Measurements from ENCODE around the gene PRSS53.

PRSS53 gene

GRCh38 chr16:31081428-31082351 is 7.1 kb downstream of the PRSS53 start:
- TF ChIP-seq POLR2A (IDR thresholded peaks at IDR 0.05; ENCODE audit: low read depth, low read length): no peak
- DNase-seq (ENCODE audit: insufficient read length, low spot score) (no peak), FAIRE-seq (no peak)

GRCh38 chr16:31080756-31081419 is 7.9 kb downstream of the PRSS53 start:
- no peak for TF ChIP-seq POLR2A (IDR thresholded peaks at IDR 0.05; ENCODE audit: low read depth, low read length)
- DNase-seq (ENCODE audit: insufficient read length, low spot score) (no peak), FAIRE-seq (no peak)

GRCh38 chr16:31080035-31080629 is 8.6 kb downstream of the PRSS53 start:
- DNase-seq (ENCODE audit: insufficient read length, low spot score): no peak
- FAIRE-seq: no peak
- TF ChIP-seq POLR2A (IDR thresholded peaks at IDR 0.05; ENCODE audit: low read depth, low read length): no peak

GRCh38 chr16:31079342-31079944 is 9.3 kb downstream of the PRSS53 start:
- DNase-seq (ENCODE audit: insufficient read length, low spot score) (no peak), FAIRE-seq (no peak)
- no peak for TF ChIP-seq POLR2A (IDR thresholded peaks at IDR 0.05; ENCODE audit: low read depth, low read length)

GRCh38 chr16:31078597-31079341 is 10.0 kb downstream of the PRSS53 start:
- FAIRE-seq: no peak
- no peak for DNase-seq (ENCODE audit: insufficient read length, low spot score)
- no peak for TF ChIP-seq POLR2A (IDR thresholded peaks at IDR 0.05; ENCODE audit: low read depth, low read length)

- FAIRE-seq: no peak
These were observed 10.9 kb downstream of the PRSS53 start for GRCh38 chr16:31077592-31078396.

GRCh38 chr16:31077024-31077423 is 11.7 kb downstream of the PRSS53 start:
- FAIRE-seq (no peak), DNase-seq (ENCODE audit: insufficient read length, low spot score) (no peak)
- TF ChIP-seq POLR2A (IDR thresholded peaks at IDR 0.05; ENCODE audit: low read depth, low read length): no peak

More at GRCh38 chr16:31077592-31078396, 10.9 kb downstream of the PRSS53 start:
- no peak for DNase-seq (ENCODE audit: insufficient read length, low spot score)
- no peak for TF ChIP-seq POLR2A (IDR thresholded peaks at IDR 0.05; ENCODE audit: low read depth, low read length)

GRCh38 chr16:31076319-31076718 is 12.4 kb downstream of the PRSS53 start:
- FAIRE-seq (no peak), DNase-seq (ENCODE audit: insufficient read length, low spot score) (no peak)
- no peak for TF ChIP-seq POLR2A (IDR thresholded peaks at IDR 0.05; ENCODE audit: low read depth, low read length)

GRCh38 chr16:31074814-31075183 is 13.9 kb downstream of the PRSS53 start:
- no peak for TF ChIP-seq POLR2A (IDR thresholded peaks at IDR 0.05; ENCODE audit: low read depth, low read length)
- no peak for DNase-seq (ENCODE audit: insufficient read length, low spot score)
- no peak for FAIRE-seq

GRCh38 chr16:31073970-31074813 is 14.6 kb downstream of the PRSS53 start, which contains the start of the genes ZNF646 and ZNF668:
ZNF646 (plus strand) TSS chr16:31074422; CDS start chr16:31076325, 1,903 bp downstream.
ZNF668 (minus strand) TSS chr16:31074240; CDS start chr16:31064459, 9,781 bp downstream.
- FAIRE-seq: peak; percentile 70
- peak; percentile 95 for DNase-seq (ENCODE audit: insufficient read length, low spot score)
- peak; percentile 33; the same call in 1 of the 2 replicates for TF ChIP-seq POLR2A (IDR thresholded peaks at IDR 0.05; ENCODE audit: low read depth, low read length)

GRCh38 chr16:31073142-31073969 is 15.4 kb downstream of the PRSS53 start:
- no peak for FAIRE-seq
- peak; percentile 43 for TF ChIP-seq POLR2A (IDR thresholded peaks at IDR 0.05; ENCODE audit: low read depth, low read length)
- DNase-seq (ENCODE audit: insufficient read length, low spot score): peak; percentile 88

Data from H54 (cell line).